VCaP (cell line): Measurements from ENCODE around the gene PNMA6F.
"Not testable (repeated sequence)": the region's sequence is repeated elsewhere in the genome, so short reads cannot be mapped to it uniquely, and the experiment has no call there.

Experiments
- H3K27ac ChIP-seq: fragments of 450-650 bp; 2 replicates; pipeline ENCODE4 v1.5.1; 2017
- TF ChIP-seq, protein P1 (sequence below): fragments of 450-650 bp; conservative IDR thresholded peaks from 2 replicates; pipeline ENCODE4 v1.5.1; 2017; ENCODE audit warnings: mild to moderate bottlenecking, moderate library complexity

The PNMA6F gene

GRCh38 chrX:153301746-153302145, 19.8 kb downstream of the PNMA6F start:
- no peak overlapping the region for H3K27ac ChIP-seq
- TF ChIP-seq, protein P1, sequence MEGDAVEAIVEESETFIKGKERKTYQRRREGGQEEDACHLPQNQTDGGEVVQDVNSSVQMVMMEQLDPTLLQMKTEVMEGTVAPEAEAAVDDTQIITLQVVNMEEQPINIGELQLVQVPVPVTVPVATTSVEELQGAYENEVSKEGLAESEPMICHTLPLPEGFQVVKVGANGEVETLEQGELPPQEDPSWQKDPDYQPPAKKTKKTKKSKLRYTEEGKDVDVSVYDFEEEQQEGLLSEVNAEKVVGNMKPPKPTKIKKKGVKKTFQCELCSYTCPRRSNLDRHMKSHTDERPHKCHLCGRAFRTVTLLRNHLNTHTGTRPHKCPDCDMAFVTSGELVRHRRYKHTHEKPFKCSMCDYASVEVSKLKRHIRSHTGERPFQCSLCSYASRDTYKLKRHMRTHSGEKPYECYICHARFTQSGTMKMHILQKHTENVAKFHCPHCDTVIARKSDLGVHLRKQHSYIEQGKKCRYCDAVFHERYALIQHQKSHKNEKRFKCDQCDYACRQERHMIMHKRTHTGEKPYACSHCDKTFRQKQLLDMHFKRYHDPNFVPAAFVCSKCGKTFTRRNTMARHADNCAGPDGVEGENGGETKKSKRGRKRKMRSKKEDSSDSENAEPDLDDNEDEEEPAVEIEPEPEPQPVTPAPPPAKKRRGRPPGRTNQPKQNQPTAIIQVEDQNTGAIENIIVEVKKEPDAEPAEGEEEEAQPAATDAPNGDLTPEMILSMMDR: no peak

DNA sequence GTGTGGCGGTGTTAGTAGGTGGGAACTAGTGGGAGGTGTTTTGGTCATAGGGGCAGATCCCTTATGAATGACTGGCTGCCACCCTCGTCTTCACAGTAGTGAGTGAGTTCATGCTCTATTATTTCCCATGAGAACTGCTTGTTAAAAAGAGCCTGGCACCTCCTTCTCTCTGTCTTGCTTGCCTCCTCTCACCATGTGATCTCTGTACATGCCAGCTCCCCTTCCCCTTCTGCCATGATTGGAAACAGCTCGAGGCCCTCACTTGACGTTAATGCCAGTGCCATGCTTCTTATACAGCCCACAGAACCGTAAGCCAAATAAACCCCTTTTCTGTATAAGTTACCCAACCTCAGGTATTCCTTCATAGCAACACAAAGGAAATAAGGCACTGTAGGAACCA, 21.7 kb downstream of the PNMA6F start:
- H3K27ac ChIP-seq: no peak overlapping the region
- TF ChIP-seq, protein P1: no peak

DNA sequence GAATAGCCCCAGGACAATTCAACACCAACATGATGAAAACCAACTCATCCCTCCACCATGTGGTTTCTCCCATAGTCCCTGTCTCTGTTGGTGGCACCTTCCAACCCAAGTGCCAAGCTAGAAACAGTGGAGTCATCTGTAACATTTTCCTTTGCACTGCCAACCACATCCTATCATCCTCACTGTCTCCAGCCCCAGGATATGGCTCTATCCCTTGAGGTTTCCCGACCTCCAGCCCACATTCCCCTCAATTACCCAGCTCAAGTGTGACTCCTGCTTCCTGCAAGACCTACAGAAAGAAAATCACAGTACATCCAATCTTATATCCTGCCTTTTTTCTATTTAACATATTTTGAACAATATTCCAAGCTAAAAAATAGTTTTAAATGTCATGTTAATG, 24.2 kb downstream of the PNMA6F start:
- H3K27ac ChIP-seq: no peak overlapping the region
- TF ChIP-seq, protein P1: no peak

DNA sequence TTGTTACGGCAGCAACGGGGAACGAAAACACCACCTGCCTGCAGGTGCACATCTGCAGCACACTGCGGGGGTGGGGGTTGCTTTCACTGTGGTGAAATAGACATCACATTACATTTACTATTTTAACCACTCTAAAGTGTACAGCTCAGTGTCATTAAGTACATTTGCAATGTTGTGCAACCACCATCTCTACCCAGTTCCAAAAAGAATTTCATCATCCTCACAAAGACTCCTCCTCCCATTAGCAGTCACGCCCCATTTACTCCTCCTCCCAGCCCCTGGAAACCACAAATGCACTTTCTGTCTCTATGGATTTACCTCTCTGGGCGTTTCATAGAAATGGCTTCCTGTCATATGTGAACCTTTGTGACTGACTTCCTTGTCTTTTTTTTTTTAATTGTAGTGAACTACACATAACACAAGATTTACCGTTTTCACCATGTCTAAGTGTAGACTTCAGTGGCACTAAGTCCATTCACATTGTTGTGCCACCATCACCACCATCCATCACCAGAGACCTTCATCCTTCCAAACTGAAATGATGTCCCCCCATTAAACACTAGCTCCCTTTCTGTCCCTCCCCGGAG, 28.0 kb downstream of the PNMA6F start:
- H3K27ac ChIP-seq: not testable (repeated sequence)

DNA sequence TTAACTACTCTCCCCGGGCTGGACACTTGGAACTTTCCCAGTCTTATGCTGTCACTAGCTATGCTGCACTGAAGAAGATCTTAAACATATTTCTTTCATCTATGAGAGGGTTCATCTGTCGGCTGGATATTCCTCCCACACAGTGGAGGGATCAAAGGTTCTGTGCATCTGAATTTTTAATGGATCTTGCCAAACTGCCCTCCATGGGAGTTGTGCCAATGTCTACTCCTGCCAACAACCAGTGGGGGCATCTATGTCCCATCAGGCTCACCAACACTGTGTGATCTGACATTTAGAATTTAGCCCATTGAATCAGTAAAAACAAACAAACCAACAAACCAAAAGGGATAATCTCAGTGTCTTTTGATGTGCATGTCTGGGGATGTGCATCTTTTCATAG, 32.8 kb downstream of the PNMA6F start:
- H3K27ac ChIP-seq: not testable (repeated sequence)

DNA sequence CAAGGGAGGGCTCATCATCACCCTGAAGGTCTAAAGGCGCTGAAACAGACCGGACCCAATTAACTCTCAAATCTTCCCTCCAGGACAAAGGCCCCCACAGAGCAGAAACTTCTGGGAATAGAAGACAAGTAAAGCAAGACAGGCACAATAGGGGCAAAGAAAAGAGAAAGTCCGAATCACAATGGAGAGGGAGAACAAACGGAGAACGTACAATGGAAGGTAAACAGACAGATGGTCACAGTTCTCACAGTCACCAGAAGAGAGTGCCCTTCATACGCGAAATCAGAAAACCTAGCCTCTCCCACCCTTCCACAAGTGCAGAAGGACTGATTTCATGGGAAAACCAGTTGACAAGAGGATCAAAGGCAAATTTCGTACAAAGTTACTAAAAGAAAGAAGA, 35.9 kb downstream of the PNMA6F start:
- H3K27ac ChIP-seq: not testable (repeated sequence)

- not testable (repeated sequence) for H3K27ac ChIP-seq
Observed at GRCh38 chrX:153283982-153284381, 37.6 kb downstream of the PNMA6F start.

DNA sequence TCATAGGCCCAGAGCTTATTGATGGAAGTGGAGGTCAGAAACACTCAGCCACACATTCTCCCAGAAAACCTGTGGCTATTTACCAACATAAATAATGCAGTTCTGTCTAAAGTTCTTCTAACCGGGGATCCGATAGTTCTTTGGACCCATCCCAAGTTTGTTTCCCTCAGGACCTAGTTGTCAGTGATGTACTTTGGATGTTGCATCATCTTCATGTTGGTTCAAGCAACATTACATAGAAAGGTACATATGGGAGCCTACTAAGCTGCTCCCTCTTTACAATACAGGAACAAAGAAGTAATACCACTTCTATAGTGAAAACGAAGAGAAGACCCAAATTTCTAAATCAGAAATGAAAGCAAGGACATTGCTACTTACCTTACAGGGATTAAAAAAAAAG, 39.8 kb downstream of the PNMA6F start:
- H3K27ac ChIP-seq: not testable (repeated sequence)

GRCh38 chrX:153279304-153279703, 42.3 kb downstream of the PNMA6F start:
- H3K27ac ChIP-seq: not testable (repeated sequence)

- H3K27ac ChIP-seq: not testable (repeated sequence)
Observed at GRCh38 chrX:153276049-153276448, 45.5 kb downstream of the PNMA6F start.

GRCh38 chrX:153275418-153275817, 46.1 kb downstream of the PNMA6F start:
- not testable (repeated sequence) for H3K27ac ChIP-seq

GRCh38 chrX:153272584-153272983, 49.0 kb downstream of the PNMA6F start:
- H3K27ac ChIP-seq: not testable (repeated sequence)

GRCh38 chrX:153272070-153272469, 49.5 kb downstream of the PNMA6F start:
- H3K27ac ChIP-seq: not testable (repeated sequence)
